Measurements from ENCODE around the gene OSCP1. TPM values are rescaled to one million over a fixed set of nuclear protein-coding genes. Genes with fewer than 3 reads are reported as not detected.

OSCP1 gene
- total RNA-seq, 4 donors from 2014 or later: 15.2 to 31.9 (median 19.5) TPM

DNA sequence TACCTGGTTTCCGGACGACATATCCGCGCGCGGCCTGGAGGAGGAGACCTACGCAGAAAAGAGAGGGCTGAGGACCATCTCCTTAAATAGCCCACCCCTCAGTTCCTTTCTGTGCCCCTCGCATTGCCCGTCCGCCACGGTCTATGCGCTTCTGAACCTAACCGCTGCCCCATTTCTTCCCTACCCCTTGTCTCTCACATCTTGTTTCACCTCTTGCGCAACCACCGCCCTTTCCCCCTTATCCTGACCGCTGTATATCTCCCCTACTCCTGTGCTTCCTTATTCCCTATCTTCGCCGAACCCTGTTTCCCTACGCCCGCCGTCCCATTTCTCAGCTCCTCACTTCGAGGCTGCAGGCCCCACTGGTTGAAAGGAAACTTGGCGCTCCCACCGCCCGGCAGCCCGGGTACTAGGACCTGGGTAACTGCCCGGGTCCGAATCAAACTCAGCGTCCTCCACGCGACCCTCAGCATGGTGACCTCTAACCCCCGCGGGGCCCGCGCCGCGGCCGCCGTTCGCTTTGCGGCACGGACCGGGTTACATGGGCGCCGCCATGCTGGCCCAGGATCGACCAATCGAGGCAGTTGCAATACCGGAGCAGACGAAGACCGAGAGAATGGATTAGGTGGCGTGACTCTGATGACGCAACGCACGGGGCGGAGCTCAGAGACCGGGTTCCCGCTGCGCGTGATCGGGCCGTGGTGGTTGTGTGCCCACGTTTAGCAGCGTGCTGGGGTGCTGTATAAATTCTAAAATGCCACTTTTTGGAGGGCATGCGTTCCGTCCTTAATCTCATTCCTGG is 13.8 kb upstream of the OSCP1 start, which contains the start of gene MRPS15:
Gene MRPS15 (minus strand): TSS at position 582 of the 802 bp plus-strand sequence. CDS start 109 bp downstream, at position 473.
- intact Hi-C loops (cut with DNase I): no loop called here
- peak; percentile 96 to 98 for DNase-seq
- Histone ChIP-seq H3K36me3 (peaks cover 15 to 19% of the 10 kb centered on the region in 2 donors), H3K27ac (peak within 1 kb of the TSS; percentile 79 to 98 (median 92)), H3K27me3 (no peaks in the 10 kb centered on the region), H3K9me3 (no peaks in the 10 kb centered on the region), H3K4me1 (peaks cover 17 to 21% of the 10 kb centered on the region in 2 donors), H3K4me3 (replicated peaks in 1 of 3) (peak within 1 kb of the TSS; percentile 24 to 81 (median 45))
- peak; percentile 61 to 95 for TF ChIP-seq POLR2A (IDR thresholded peaks at IDR 0.05)
- TF ChIP-seq, protein P1, sequence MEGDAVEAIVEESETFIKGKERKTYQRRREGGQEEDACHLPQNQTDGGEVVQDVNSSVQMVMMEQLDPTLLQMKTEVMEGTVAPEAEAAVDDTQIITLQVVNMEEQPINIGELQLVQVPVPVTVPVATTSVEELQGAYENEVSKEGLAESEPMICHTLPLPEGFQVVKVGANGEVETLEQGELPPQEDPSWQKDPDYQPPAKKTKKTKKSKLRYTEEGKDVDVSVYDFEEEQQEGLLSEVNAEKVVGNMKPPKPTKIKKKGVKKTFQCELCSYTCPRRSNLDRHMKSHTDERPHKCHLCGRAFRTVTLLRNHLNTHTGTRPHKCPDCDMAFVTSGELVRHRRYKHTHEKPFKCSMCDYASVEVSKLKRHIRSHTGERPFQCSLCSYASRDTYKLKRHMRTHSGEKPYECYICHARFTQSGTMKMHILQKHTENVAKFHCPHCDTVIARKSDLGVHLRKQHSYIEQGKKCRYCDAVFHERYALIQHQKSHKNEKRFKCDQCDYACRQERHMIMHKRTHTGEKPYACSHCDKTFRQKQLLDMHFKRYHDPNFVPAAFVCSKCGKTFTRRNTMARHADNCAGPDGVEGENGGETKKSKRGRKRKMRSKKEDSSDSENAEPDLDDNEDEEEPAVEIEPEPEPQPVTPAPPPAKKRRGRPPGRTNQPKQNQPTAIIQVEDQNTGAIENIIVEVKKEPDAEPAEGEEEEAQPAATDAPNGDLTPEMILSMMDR (IDR thresholded peaks at IDR 0.05): no peak
- 0% methylated on average over 44 to 58 of the region's 65 CpGs for WGBS, 2 donors

GRCh38 chr1:36463463-36463802 is 13.2 kb upstream of the OSCP1 start:
- Histone ChIP-seq H3K27me3 (no peaks in the 10 kb centered on the region), H3K4me1 (peaks cover 17 to 21% of the 10 kb centered on the region in 2 donors), H3K4me3 (replicated peaks in 1 of 3) (peak overlapping the region; percentile 24 to 81 (median 45)), H3K27ac (peak overlapping the region in 1 of 3 donors; percentile 98), H3K9me3 (no peaks in the 10 kb centered on the region), H3K36me3 (peaks cover 15 to 19% of the 10 kb centered on the region in 2 donors)
- DNase-seq: no peak
- TF ChIP-seq POLR2A (IDR thresholded peaks at IDR 0.05): no peak
- TF ChIP-seq, protein P1 (IDR thresholded peaks at IDR 0.05): no peak
- intact Hi-C loops (cut with DNase I): no loop called here
- 16% methylated on average over 6 of the region's 6 CpGs for WGBS, 2 donors

DNA sequence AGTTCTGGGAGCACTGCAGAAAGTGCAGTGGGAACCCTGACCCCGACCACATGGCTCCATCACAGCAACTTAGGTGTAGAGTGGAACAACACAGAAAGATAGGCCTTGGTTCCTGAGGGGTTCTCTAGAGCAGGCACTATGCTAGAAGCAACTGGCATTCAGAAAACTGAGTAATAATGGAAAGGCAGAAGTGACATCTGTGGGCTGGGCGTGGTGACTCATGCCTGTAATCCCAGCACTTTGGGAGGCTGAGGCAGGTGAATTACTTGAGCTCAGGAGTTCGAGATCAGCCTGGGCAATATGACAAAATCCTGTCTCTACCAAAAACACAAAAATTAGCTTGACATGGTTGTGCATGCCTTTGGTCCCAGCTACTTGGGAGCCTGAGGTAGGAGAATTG is 8.7 kb upstream of the OSCP1 start:
- no peak for TF ChIP-seq POLR2A (IDR thresholded peaks at IDR 0.05)
- TF ChIP-seq, protein P1 (IDR thresholded peaks at IDR 0.05): no peak
- Histone ChIP-seq H3K4me3 (replicated peaks in 1 of 3) (no peak overlapping the region), H3K36me3 (peaks cover 39 to 40% of the 10 kb centered on the region in 2 donors), H3K4me1 (peaks cover 11 to 12% of the 10 kb centered on the region in 2 donors), H3K27ac (no peak overlapping the region), H3K9me3 (no peaks in the 10 kb centered on the region), H3K27me3 (no peaks in the 10 kb centered on the region)
- DNase-seq: no peak
- 91 to 95% methylated on average over 3 of the region's 3 CpGs for WGBS, 2 donors
- intact Hi-C loops (cut with DNase I): no loop called here

DNA sequence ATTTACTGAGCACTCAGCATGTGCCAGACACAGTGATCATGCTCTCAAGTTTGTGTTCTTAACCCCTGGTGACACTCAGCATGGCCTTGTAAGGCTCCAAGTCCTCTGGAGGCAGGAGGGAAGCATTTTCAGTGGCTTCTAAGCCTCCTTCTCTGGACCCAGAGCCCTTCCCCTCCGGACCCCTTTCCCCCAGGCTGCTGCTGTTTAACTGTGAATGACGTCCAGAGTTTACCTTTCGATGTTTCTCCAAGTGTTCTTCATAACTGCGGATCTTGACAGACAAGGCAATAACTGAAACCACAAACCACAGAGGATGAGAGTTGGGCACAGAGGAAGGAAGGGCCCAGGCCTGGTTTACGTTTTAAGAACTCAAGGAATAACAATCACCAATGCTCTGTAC is 7.4 kb upstream of the OSCP1 start:
- H3K4me1 ChIP-seq: peaks cover 1 to 3% of the 10 kb centered on the region in 2 donors
- intact Hi-C loops (cut with DNase I): no loop called here
- H3K27ac ChIP-seq: no peak overlapping the region
- no peak for TF ChIP-seq POLR2A (IDR thresholded peaks at IDR 0.05)
- TF ChIP-seq, protein P1 (IDR thresholded peaks at IDR 0.05): no peak
- peaks cover 39 to 40% of the 10 kb centered on the region in 2 donors for H3K36me3 ChIP-seq
- no peaks in the 10 kb centered on the region for H3K27me3 ChIP-seq
- H3K4me3 ChIP-seq (replicated peaks in 1 of 3): no peak overlapping the region
- H3K9me3 ChIP-seq: no peaks in the 10 kb centered on the region
- 74 to 87% methylated on average over 5 of the region's 5 CpGs for WGBS, 2 donors
- no peak for DNase-seq

DNA sequence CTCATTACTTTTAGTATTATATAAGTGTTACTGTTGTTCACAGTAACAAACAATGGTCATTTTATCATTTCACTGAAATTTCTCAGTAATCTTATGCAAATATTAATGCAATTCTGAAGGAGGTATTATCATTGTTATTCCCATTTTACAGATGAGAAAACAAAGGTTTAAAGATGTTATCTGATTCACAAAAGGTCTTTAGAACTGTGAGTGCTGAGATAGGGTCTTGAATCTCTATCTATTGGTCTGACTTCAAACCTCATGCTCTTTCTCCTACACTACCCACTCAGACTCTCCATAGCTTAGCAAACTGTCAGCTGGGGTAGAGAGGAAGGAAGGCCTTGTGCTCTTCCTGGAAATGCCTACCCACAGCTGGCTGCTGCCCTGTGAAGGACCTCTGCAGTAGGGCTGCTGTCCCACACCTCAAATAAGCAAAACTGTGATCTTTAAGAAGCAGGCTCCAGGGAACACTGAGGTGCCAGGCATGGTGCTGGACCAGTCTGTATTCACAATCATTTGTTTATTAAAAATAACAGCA is 6.2 kb upstream of the OSCP1 start:
- Histone ChIP-seq H3K9me3 (no peaks in the 10 kb centered on the region), H3K4me3 (replicated peaks in 1 of 3) (no peak overlapping the region), H3K27ac (no peak overlapping the region), H3K4me1 (no peaks in the 10 kb centered on the region), H3K36me3 (peaks cover 37 to 40% of the 10 kb centered on the region in 2 donors), H3K27me3 (no peaks in the 10 kb centered on the region)
- intact Hi-C loops (cut with DNase I): no loop called here
- DNase-seq: no peak
- TF ChIP-seq POLR2A (IDR thresholded peaks at IDR 0.05): no peak
- TF ChIP-seq, protein P1 (IDR thresholded peaks at IDR 0.05): no peak

All from thyroid gland (tissue), 4 donors.